Erythroblast (primary cell): ENCODE results near the gene CYP39A1.

Source experiments
- GATA1 ChIP-seq: IDR thresholded peaks from 2 replicates; pipeline ENCODE4 v1.6.1; 2011; ENCODE audit warnings: low read depth, mild to moderate bottlenecking, control low read depth, low read length, moderate library complexity
- POLR2A ChIP-seq: IDR thresholded peaks from 2 replicates; pipeline ENCODE4 v1.6.1; 2011; ENCODE audit warnings: mild to moderate bottlenecking, low read length

DNA sequence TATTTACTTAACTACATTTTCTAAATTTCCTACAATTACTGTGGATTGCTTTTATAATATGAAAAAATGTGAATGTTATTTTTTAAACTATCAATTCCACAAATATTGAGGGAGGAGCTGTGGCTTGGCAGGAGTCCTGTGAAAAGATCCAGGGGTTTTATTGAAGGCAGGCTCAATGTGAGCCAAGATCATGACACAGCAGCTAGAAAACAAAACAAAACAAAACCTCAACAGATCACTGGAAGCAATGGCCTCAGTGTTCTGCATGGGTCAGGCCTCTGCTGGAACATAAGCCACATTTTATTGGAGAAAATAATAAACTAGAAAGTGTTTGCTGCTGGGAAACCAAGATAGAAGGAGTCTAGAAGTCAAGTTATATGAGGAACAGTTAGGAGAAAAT, 142.0 kb downstream of the CYP39A1 start:
- TF ChIP-seq POLR2A (no peak), GATA1 (no peak)
